GM12801 (cell line): ENCODE data around the gene LRRC75A.

Experiments
- TF ChIP-seq, protein P1 (sequence below): IDR thresholded peaks from one replicate; pipeline ENCODE4 v1.5.1; 2011; ENCODE audit warnings: control low read depth; ENCODE audit not compliant: insufficient read length; ENCODE audit errors: extremely low read depth

LRRC75A gene

DNA sequence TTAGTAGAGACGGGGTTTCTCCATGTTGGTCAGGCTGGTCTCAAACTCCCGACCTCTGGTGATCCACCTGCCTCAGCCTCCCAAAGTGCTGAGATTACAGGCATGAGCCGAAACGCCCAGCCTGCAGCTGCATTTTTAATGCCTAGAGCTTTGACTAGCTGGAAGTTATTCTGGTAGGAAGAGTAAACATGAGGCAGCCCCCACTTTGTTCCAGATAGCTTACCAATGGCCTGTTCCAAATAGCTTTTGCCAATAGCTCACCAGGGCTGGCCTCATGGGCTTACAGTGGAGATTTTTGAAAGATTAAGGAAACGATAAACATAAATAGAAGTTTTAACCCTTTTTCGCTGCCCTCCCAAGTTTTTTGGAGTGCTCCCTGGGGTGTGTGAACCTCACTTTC, 66.8 kb downstream of the LRRC75A start:
- TF ChIP-seq, protein P1, sequence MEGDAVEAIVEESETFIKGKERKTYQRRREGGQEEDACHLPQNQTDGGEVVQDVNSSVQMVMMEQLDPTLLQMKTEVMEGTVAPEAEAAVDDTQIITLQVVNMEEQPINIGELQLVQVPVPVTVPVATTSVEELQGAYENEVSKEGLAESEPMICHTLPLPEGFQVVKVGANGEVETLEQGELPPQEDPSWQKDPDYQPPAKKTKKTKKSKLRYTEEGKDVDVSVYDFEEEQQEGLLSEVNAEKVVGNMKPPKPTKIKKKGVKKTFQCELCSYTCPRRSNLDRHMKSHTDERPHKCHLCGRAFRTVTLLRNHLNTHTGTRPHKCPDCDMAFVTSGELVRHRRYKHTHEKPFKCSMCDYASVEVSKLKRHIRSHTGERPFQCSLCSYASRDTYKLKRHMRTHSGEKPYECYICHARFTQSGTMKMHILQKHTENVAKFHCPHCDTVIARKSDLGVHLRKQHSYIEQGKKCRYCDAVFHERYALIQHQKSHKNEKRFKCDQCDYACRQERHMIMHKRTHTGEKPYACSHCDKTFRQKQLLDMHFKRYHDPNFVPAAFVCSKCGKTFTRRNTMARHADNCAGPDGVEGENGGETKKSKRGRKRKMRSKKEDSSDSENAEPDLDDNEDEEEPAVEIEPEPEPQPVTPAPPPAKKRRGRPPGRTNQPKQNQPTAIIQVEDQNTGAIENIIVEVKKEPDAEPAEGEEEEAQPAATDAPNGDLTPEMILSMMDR = no peak

DNA sequence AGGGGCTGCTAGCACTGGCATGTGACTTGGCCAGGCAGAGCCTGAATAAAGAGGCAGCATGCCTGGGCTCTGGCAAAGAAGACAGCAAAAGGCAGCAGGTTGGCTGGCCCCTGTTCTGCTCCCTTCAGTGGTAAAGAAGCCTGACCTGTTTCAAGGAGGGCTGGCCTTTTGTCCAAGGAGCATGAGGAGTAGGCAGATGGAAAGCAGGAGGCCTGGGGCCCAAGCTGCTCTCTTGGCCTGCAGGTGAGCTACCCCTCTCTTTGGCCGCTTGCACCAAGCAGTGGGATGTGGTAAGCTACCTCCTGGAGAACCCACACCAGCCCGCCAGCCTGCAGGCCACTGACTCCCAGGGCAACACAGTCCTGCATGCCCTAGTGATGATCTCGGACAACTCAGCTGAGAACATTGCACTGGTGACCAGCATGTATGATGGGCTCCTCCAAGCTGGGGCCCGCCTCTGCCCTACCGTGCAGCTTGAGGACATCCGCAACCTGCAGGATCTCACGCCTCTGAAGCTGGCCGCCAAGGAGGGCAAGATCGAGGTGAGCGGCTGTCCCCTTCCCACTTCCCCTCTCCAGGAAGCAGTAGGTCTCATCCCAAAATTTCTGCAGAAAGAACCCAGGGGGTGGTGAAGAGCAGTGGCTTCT, 68.6 kb downstream of the LRRC75A start:
- TF ChIP-seq, protein P1 = no peak

DNA sequence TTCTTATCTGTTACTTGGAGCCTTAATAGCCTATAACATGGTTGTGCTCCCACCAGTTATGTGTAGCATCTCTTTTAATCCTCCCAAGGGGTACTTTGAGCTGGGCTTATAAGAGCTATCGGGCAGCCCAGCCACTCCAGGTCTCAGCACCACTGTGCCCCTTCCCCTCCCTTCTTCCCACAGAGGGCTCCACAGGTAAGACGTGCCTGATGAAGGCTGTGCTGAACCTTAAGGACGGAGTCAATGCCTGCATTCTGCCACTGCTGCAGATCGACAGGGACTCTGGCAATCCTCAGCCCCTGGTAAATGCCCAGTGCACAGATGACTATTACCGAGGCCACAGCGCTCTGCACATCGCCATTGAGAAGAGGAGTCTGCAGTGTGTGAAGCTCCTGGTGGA, 69.6 kb downstream of the LRRC75A start:
- TF ChIP-seq, protein P1 = no peak

DNA sequence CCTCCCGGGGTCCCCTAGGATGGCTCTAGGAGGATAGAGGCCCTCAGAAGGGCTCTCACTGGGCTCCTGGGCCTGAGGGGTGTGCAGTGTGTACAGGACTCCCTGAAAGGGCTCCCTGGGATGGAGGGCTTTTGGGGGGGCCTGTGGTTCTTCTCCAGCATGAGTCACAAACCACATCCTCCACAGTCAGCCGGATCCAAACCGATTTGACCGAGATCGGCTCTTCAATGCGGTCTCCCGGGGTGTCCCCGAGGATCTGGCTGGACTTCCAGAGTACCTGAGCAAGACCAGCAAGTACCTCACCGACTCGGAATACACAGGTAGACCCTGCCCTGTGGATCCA, 72.1 kb downstream of the LRRC75A start:
- TF ChIP-seq, protein P1 = no peak

DNA sequence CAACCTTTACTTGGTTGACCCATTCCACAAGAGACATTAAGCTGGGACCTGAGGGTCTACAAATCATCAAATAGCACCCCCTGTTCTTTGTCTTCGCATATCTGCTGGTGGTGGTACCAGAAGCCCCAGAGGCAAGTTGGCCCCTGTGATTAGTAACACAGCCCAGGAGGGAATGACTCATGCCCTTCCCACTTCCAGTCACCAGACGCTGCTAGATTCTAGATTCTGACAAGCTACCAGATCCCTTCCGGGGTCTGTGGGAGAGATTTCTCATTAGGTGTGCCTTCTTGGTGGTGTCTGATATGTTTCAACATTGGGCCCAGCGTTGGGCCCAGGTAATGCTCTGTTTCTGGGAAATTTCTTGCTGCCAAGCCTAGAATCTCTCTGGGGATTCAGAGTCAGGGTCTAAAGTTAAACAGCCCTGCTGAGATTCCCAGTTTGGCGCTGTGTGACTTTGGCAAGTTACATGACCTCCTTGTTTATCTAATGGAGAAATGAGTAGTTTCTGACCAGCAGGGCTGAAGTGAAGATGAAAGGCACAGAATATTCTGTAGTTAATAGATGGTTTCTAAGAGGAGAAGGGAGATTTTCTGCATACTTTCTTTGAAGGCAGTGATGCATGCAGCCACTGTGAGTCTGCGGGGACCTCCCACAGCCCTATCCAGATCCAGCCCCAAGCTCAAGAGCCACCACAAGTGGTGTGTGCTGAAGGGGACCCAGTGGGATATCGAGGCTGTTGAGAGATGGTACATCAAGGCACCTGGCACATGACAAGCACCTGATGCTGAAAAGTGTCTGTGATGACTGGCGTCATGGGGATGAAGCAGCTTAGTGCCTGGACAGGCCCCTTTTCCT, 72.7 kb downstream of the LRRC75A start:
- TF ChIP-seq, protein P1 = no peak

DNA sequence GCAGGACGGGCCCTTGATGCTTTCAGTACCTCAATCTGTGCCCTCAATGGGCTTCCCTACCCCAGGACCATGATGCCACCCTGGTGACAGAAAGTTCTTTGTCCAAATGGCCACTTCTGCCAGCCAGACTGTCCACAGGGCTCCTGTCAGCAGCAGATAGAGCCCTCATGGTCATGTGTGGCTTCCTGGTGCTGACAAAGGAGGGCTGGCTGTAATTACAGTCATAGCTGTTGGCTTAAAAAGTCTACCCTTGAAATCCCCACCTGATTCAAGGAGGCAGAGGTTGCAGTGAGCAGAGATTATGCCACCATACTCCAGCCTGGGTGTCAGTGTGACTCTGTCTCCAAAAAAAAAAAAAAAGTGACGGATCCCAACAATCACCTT, 73.3 kb downstream of the LRRC75A start:
- TF ChIP-seq, protein P1 = no peak

DNA sequence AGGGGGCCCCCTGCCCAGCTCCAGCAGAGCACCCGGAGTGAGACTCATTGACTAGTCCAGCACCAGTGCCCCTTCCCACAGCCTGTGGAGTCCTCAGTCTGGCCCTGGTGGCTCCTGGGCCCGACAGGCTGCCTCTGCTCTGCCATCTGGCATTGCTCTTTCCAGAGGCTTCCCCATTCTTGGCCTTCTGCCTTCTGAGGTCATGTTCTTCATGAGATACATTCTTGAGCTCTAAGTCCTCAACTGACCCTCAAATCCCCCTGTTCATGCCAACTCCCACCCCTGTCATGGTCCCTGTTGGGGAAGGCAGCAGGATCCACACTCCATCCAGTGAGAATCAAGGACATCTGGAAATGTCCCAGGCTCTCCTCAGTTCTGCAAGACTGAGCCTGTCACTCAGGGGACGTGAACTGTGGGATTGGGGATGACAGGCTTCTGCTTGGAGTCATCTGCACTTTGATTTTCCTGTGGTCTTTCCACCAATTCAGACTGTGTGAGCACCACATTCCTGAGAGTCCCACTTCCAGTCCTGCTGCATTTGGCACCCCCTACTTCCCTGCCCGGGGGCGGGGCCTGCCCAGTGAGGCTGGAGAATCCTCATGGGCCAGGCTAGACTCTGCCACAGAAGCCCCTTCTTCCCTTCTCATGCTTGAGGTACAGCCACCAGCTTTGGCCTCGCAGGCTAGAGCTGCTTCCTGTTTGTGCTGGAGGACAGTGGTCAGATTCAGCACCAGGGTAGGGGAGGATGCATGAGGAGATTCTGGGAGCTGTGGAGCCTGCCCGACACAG, 73.9 kb downstream of the LRRC75A start:
- TF ChIP-seq, protein P1 = no peak
